GM18907 (cell line): Measurements from ENCODE around the gene PWP2.
"Not testable (repeated sequence)": the region's sequence is repeated elsewhere in the genome, so short reads cannot be mapped to it uniquely, and the experiment has no call there.

Experiments
- ATAC-seq: cut with Tn5 transposase; IDR thresholded peaks from one replicate; pipeline ENCODE4 v1.9.1; 2021; ENCODE audit warnings: mild to moderate bottlenecking, moderate library complexity; ENCODE audit not compliant: unreplicated experiment

Gene PWP2

DNA sequence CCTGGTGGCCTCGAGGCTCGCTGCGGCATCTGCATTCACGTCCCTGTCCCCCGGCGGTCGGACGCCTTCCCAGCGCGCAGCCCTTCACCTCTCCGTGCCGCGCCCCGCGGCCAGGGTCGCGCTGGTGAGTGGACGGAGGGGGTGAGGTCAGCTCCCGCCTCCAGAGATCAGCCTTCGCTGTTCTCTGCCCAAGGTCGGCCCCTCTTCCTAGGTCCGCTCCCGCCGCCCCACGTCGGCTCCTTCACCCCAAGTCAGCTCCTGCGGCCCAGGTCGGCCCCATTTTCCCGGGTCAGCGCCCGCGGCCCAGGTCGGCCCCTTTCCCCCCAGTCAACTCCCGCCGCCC, 26.5 kb downstream of the PWP2 start:
- ATAC-seq = not testable (repeated sequence)

- not testable (repeated sequence) for ATAC-seq
These were observed 27.5 kb downstream of the PWP2 start for GRCh38 chr21:44134732-44135131.

DNA sequence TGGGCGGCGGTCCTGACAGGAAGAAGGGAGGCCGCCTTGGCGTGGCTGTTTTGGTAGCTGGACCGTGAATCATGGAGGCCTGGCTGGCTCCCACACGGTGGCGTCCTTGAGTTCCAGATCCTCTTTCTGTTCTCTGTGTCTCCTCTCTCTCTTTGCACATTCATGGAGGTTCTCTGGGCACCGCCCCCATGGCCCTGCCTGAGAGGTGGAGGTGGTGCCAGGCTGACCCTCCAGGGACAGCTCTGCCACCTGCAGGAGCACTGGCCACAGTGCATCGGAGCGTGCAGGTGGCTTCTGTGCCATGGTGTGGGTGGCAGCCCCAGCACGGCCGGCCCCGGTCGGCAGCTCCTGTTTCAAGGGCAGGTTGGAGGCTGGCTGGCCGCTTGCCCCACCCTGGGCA, 30.8 kb downstream of the PWP2 start:
- ATAC-seq = peak; percentile 51

DNA sequence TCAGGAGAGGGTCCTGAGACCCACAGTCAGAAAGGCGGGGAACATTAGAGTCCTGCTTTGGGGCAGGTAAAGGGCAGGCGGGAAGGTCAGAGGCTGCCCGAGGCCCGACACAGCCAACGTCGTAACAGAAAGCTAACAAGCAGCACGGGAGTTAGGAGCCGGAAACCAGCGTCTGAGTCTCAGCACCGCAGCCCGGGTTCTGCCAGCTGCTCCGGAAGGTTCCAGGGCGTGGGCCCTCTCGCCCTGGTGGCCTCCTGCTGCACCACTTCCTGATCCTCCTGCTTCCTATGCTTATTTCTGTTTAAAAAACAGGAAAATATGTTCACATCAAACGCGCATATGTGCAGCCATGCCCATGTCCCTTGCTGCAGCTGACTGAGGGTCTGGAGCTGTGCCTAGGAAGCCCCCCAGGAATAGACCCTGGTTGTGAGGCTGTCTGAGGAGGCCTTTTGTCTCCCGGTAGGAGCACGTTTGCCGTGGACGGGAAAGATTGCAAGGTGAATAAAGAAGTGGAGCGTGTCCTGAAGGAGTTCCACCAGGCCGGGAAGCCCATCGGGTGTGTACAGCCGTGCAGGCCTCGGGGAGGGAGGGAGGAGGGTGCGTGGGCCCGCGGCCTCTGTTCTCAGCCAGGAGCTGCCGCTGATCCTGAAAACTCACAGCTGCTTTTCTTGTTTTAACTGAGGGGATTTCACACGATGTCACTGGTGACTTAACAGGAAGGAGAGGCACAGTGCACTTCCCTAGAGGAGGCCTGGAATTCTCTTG, 32.8 kb downstream of the PWP2 start:
- not testable (repeated sequence) for ATAC-seq

GRCh38 chr21:44140552-44140932, 33.3 kb downstream of the PWP2 start:
- not testable (repeated sequence) for ATAC-seq

DNA sequence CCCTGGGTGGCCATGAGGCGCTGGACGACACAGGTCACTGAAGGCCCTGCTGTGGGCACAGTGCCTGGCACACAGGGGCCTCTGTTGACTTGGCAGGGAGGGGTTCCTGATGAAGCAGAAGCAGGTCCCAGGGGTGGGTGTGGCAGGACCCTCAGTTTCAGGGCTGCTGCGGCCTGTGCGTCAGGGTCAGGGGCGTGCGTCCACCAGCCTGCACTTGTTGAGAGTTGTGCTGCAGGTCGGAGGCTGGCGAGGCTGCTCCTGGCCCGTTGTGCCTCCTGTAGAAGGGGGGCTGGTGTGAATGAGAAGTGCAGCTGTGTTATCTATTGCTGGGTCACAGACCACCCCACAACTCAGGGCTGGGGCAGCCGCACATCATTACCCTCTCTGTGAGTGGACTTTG, 35.3 kb downstream of the PWP2 start:
- ATAC-seq = not testable (repeated sequence)

- ATAC-seq = peak; percentile 42
These were observed 36.2 kb downstream of the PWP2 start for GRCh38 chr21:44143380-44143779.

- ATAC-seq = peak; percentile 30
These were observed 36.8 kb downstream of the PWP2 start for GRCh38 chr21:44143996-44144395.

GRCh38 chr21:44144784-44145602, 37.8 kb downstream of the PWP2 start:
- not testable (repeated sequence) for ATAC-seq

DNA sequence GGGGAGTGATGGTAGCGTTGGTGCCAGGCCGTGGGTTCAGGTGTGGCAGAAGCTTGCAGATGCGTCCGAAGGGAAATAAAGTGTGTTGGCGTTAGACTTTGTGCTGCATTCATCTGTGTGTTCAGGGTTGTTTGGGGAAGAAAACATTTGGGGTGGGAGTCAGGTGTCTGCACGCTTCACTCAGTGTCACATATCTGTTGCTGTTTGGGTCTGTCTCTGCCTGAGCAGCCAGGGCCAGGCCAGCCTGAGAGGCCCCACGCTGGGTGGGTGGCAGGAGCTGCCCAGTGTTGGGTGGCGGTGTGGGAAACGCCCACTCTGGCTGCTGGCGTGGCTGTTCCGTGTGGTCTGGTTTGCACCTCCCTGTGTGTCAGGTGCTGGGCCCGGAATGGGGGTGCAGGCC, 38.4 kb downstream of the PWP2 start:
- ATAC-seq = not testable (repeated sequence)

GRCh38 chr21:44147108-44147507, 39.9 kb downstream of the PWP2 start:
- not testable (repeated sequence) for ATAC-seq

DNA sequence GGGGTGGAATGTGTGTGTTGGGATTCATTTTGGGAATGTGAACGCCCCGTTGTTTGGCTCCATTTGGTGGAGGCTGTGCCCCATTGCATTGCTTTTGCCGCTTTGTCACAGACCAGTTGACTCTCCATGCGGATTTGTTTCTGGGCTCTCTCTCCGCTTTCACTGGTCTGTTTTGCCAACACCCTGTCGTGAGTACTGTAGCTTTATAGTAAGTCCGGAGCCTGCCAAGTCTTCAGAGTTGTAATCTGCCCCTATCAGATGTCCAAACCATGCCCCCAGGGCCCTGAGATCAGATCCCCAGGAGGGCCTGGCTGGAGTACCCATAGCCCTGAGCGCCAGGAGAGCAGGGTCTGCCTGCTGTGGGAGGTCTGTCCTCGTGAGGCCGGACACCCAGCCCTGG, 43.1 kb downstream of the PWP2 start:
- not testable (repeated sequence) for ATAC-seq

DNA sequence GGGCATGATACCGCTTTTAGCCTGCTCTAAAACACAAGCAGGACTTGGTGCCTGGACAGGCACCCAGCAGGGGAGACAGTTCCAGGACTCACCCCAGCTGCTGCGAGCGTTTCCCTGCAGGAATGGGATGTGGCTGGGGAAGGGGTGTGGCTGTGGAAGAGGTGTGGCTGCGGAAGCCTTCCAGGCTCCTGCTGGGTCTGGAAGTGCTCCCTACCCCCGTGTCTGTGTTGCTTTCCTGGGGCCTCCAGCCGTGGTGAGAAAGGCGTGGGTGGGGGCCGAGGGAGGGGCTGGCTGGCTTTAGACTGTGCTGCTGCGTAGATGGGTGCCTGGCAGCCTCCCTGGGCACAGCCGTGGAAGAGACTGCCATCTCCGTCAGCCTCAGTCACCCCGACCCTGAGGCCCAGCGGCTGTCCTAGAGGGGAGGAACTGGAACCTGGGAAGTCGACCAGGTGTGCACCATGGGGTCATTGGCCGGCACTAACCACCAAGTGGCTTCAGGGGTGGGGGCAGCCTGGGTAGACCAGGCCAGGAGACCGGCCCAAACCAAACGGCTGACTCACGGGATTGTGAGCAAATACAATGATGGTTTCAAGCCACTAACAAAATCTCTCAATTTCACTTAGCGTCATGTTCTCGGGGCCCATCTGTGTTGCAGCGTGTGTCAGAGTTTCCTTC, 46.2 kb downstream of the PWP2 start:
- not testable (repeated sequence) for ATAC-seq

- not testable (repeated sequence) for ATAC-seq
These were observed 46.7 kb downstream of the PWP2 start for GRCh38 chr21:44153889-44154228.

DNA sequence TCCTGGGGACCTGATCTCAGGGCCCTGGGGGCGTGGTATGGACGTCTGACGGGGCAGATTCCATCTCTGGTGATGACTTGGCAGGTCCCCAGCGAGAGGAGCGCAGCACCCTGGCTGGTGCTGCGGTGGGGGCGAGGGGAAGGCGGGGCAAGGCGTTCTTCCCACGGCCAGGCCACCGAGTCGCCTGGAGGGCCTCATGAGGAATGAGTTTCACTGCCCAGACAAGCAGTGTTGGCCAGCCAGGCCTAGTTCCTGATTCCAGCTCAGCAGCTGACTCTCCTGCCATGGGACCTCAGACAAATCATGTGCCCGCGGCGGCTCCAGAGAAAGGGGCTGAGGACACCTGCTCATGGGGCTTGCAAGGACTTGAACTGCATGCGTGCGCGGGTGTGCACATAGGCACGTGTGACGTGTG, 47.6 kb downstream of the PWP2 start:
- ATAC-seq = peak; percentile 27

GRCh38 chr21:44155231-44155993, 48.2 kb downstream of the PWP2 start:
- peak; percentile 36 for ATAC-seq

- not testable (repeated sequence) for ATAC-seq
These were observed 48.8 kb downstream of the PWP2 start for GRCh38 chr21:44155994-44156380.

GRCh38 chr21:44157439-44158081, 50.4 kb downstream of the PWP2 start:
- not testable (repeated sequence) for ATAC-seq

DNA sequence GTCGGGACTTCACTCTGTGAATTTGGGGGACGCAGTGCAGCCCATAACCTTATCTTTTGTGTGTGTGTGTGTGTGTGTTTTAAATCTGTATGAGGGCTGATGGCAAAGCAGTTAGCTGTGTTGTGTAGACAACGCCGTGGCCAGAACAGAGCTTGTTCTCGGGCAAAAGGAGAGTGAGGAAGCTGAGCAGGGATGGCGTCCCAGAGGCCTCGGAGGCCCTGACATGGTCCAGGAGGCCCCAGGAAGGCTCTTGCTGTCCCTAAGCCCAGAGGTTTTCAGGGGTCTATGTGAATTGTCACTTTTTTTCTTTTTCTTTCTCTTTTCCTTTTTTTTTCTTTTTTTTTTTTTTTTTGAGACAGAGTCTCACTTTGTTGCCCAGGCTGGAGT, 50.9 kb downstream of the PWP2 start:
- not testable (repeated sequence) for ATAC-seq
